NCI-H748 treated with DMSO at 0.1 percent for 48 hours (cell line): ENCODE data around the gene EPSTI1.
"Not testable (repeated sequence)": the region's sequence is repeated elsewhere in the genome, so short reads cannot be mapped to it uniquely, and the experiment has no call there.

Source experiments
- DNase-seq: peaks from one replicate; lab custom pipeline; 2025; lab: John Stamatoyannopoulos, UW

Gene EPSTI1, protein sequence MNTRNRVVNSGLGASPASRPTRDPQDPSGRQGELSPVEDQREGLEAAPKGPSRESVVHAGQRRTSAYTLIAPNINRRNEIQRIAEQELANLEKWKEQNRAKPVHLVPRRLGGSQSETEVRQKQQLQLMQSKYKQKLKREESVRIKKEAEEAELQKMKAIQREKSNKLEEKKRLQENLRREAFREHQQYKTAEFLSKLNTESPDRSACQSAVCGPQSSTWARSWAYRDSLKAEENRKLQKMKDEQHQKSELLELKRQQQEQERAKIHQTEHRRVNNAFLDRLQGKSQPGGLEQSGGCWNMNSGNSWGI

DNA sequence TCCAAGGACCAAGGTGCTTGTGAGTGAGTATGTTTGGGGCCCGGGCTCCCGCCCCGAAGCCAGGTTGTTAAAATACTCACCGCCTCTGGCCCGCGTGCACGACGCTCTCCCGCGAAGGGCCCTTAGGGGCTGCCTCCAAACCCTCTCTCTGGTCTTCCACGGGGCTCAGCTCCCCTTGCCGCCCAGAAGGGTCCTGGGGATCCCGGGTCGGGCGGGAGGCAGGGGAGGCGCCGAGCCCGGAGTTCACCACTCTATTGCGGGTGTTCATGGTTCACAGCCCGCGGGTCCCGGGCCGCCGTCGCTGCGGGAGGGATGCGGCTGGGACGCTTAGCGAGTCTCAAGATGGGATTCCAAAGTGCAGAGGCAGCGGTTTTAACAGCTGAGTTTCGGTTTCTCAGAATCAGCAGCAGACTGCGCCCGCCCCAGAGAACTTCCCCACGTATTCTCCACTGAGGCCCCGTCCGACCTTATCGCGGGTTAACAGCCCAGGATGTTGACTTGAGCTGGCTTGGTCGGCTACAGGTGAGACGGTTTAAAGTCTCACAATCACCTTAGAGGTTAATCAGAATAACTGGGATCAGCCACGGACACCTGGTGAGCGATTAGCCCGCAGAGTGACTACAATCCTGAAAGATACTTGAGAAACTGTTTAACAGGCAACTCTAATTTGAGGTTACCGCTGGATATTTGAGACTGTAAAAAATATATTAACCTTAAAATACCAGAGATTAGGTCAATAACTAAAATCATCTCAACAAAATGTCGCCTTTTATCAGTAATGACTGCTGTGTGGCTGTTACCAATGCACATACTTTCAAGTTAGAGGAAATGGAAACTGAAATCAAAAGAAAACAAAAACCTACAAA is at the start of gene EPSTI1:
Gene EPSTI1 (minus strand): TSS at position 344 of the 866 bp plus-strand sequence. CDS start 76 bp downstream, at position 268.
- no peak for DNase-seq

DNA sequence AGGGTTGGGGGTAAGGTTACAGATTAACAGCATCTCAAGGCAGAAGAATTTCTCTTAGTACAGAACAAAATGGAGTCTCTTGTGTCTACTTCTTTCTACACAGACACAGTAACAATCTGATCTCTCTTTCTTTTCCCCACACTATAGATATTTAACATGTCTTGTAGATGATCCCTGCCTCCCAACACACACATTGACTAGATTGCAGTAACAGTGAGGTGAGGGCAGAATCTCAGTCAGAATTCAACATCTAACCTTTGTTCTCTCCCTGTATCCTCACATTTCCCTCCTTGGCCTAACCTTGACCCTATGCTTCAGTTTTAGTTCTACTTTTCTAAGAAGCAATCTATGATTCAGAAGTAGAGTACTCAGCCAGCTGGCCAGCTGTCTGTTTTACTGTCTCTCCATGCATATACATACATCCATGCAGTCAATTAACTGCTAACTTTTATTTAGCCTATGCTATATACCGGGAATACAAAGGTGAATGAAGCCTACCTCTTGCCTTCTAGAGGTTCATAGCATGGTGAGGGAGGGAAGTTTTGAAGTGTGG is 49.4 kb upstream of the EPSTI1 start:
- DNase-seq: no peak

DNA sequence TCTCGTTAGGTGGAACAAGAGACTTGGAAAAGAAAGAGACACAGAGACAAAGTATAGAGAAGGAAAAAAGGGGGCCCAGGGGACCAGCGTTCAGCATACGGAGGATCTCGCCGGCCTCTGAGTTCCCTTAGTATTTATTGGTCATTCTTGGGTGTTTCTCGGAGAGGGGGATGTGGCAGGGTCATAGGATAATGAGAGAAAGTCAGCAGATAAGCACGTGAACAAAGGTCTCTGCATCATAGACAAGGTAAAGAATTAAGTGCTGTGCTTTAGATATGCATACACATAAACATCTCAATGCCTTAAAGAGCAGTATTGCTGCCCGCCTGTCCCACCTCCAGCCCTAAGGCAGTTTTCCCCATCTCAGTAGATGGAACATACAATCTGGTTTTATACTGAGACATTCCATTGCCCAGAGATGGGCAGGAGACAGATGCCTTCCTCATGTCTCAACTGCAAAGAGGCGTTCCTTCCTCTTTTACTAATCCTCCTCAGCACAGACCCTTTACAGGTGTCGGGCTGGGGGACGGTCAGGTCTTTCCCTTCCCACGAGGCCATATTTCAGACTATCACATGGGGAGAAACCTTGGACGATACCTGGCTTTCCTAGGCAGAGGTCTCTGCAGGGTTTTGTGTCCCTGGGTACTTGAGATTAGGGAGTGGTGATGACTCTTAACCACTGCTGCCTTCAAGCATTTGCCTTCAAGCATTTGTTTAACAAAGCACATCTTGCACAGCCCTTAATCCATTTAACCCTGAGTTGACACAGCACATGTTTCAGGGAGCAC is 48.7 kb upstream of the EPSTI1 start:
- not testable (repeated sequence) for DNase-seq

DNA sequence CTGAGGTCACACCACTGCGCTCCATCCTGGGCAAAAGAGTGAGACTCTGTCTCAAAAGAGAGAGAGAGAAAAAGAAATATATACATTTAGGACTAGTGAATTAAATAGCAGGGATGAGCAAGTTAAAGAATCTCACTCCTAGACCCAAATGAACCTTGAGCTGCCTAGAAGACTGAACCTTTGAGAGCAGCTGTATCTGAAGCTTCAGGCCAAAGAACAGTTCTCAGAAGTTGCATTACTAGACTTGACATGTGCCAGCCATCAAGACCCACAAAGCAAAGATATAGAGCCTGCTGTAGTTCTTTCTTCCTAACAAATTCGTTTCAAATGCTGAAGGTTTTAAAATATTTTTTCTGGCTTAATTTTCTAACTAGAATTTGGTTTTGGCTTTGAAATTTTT is 47.9 kb upstream of the EPSTI1 start:
- no peak for DNase-seq

DNA sequence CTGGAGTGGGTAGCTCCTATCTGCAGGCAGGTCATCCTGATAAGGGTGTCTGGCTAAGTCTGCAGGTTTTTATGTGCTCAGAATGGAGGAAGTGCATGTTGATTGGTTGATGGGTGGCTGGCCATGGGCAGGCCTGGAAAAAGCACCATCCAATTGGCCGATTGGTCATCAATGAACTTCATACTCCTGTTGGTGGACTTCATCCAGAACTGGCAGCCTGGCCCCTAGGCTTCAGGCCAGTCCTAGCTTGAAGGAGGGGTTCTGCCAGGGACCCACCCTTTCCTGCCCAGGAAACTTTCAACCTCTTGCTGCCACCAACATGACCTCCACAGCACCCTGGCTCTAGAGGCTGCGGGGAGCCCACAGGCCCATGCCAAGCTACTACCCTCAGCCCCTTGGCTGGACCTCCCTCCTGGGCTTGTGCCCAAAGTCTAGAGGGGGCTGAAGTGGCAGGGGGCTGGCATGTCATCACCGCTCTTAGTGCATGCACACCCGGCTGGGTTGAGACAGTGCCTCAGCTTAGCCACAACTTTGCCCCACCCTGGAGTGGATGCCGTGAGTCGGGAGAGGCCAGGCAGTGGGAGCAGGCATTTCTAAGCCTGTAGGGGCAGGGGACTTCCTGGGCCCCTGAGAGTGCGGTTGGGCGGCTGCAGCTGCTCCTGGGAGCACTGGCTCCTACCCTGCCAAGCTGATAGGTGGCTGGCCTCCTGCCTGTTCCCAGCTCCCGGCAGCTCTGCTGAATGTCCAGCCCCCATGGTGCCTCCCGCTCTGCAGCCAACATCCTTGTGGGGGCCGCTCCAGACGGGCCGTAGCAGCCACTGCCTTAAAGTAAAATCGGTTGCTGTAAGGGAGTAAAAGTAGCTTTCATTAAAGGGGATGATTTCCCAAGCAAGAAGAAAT is 44.6 kb upstream of the EPSTI1 start:
- DNase-seq: no peak

DNA sequence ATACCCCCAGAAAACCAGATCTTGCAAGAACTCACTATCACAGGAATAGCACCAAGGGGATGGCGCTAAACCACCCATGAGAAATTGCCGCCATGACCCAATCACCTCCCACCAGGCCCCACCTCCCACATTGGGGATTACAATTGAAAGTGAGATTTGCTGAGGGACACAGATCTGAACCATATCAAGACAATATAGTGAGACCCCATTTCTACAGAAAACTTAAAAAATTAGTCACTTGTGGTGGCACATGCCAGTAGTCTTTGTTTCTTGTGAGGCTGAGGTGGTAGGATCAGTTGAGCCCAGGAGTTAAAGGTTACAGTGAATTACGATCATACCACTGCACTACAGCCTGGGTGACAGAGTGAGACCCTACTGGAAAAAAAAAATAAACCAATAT is 41.0 kb upstream of the EPSTI1 start:
- DNase-seq: no peak

DNA sequence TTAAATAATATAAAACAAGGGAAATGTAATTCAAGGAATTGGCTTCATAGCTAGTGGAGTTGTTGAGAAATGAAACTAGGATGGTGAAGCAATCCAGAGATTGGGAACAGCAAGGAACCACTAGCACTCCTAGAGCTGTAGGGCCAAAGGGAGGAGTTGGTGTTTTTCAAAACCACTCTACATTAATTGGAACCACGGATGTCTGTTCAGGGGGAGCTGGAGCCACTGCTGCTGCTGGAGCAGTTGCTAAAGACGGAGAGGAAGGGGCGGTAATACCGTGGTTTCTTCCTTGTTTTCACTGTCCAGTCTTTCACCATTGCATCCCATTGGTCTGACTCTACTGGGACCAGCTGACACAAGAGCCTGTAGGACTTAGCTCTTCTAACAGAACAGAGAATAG is 39.8 kb upstream of the EPSTI1 start:
- DNase-seq: no peak

DNA sequence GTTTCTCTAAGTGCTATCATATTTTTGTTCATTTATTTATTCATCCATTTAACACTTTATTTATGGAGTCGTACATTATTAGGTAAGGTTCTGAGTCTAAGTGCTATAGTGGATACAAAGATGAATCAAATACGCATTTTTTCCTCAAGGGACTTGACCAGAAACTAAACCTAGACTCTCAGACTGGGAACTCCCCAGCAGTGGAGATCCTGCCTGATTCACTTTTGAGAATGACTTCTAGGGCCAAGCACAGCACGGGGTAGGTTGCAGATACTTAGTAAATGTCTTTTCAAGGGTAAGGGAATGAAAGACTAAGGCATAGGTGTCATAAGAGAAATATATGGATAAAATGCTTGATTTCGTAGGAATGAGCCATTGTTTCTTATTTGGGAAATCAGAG is 38.5 kb upstream of the EPSTI1 start:
- no peak for DNase-seq

DNA sequence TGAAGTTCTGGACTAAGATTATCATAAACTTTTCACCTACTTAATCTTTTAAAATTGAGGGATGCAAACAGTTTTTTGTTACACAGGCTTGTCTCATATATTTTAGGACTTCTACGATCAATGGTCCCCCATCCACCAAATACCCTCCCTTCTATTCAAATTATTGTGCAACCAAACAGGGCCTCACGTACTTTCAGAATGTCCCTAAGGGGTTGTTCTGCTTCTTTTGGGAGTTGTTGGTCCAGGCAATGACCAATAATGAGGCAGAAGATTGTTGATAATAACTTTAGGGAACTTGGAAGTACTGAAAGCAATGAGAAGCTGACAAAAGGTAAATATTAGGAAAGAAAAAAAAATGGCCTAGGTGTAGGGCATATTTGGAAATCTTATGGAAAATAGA is 34.2 kb upstream of the EPSTI1 start:
- DNase-seq: no peak

DNA sequence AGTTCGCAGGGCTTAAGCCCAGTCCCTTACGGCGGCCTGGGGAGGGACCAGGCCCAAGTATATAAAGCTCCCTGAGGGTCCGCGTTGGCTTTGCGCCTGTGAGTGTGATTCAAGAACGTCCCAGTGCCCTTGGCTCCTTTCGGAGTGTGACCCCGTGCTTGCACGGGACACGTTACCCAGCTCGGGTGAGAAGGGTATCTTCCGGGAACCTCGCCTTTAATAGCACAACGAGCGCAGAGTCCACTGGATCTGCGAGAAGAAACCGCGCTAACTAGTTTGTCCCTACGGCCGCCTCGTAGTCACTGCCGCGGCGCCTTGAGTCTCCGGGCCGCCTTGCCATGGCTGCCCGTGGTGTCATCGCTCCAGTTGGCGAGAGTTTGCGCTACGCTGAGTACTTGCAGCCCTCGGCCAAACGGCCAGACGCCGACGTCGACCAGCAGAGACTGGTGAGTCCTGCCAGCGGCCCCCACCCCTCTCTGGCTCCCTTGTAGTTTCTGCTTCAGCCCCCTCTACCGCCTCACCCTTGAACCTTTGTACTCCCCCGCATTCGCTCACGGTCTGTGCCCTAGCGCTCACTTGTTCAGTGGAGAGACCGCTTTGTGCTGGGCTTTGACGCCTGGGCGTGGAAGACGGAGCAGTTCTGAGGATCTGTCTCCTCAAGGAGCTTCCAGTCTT is 31.4 kb upstream of the EPSTI1 start, which contains the start of gene DNAJC15:
Gene DNAJC15 (plus strand): TSS at position 298 of the 675 bp plus-strand sequence. CDS start 41 bp downstream, at position 339.
- peak; percentile 53 for DNase-seq

DNA sequence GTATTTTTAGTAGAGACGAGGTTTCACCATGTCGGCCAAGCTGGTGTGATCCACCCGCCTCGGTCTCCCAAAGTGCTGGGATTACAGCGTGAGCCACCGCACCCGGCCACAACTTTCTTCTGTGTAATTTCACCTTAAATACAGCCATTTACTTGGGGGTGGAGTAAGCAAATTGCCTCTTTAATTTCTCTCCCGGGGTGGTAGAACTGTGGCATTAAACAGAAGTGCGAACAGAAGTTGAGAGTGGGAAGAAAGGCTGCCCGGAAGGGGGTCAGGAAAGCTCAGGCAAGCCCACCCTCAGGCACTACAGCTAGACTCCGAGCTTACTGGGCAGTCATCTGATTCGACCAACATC is 30.9 kb upstream of the EPSTI1 start:
- DNase-seq: no peak

DNA sequence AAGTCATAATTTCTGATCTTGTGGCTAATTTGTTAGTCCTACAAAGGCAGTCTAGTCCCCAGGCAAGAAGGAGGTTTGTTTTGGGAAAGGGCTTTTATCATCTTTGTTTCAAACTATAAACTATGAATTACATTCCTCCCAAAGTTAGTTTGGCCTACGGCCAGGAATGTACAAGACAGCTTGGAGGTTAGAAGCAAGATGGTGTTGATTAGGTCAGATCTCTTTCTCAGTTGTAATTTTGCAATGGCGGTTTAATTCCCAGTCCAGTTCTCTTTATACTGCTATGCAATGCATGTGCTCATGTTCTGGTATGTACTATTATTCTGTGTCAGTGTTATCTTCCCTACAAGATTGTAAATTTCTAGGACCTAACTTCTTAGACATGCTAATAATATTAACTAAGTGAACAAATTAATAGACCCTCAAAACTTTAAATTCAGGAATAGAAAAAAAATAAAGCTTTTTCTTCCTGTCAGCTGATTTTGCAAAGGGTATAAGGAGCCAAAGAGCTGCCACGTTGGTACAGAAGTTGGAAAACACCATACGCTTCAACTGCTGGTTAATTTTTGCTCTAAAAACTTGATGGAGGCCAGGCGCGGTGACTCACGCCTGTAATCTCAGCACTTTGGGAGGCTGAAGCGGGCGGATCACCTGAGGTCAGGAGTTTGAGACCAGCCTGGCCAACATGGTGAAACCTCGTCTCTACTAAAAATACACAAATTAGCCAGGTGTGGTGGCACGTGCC is 30.1 kb upstream of the EPSTI1 start:
- no peak for DNase-seq

DNA sequence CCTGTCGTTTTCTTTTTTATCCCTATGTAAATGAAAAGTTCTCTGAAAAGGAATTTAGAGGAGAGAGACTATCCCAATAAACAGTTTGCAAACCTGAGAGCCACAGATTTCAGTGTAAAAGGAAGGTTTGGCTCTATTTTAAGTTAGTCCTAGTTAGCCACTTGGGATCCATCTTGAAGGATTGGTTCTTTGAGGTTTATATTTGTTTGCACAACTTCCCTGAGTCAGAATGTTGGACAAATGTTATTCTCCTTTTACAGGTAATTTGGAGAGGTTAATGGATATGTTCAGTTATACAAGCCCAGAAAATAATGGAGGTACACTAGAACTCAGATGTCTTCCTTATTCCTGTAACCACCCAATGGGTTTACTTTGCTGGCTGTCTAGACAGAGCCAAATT is 28.8 kb upstream of the EPSTI1 start:
- DNase-seq: no peak

DNA sequence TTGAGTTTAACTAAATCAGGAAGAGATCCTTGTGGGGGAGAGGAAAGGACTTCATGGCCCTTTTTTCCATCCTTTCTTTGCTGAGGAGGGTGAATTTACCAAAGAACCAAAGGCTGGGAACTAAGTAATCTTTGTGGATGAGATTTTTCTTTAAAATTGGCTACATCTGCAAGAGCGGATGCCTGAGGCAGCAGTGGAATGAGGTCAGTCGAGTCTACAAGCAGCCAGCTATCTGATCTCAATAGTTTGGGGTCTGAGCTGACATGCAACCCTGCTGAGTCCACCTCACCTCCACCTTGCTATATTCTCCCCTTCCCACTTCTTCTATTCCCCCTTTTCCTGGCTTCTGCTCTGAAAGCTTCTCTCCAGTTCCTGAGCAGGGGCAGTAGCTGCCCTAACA is 27.8 kb upstream of the EPSTI1 start:
- no peak for DNase-seq

DNA sequence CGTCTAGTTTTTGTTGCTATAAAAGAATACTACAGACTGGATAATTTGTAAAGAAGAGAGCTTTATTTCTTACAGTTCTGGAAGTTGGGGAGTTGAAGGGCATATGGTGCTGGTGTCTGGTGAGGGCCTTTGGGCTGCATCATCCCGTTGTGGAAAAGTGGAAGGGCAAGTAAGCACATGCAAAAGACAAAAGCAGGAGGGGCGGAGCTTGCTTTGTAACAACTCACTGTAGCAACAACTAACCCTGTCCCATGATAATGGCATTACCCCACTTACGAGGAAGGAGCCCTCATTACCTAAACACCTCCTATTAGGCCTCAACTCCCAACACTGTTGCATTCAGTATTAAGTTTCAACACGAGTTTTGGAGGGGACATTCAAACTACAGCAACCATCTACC is 24.2 kb upstream of the EPSTI1 start:
- DNase-seq: no peak

DNA sequence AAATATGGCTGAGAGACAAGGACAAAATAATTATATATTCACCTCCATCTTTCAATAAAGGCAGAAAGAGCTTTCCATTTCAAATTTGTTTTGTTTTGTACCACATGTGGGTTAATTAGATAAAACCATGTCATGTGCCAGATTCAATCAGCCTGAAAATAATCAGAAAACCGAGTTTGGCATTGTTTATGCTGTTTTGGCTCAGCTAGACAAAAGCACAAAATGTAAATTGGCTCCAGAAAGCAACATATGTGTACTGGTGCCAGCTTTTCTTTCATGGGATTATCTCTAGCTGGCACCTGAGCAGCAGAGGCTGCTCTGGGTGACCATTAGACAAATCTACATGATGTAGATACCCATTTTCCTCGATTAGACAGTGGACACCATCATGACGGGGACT is 22.1 kb upstream of the EPSTI1 start:
- DNase-seq: no peak

DNA sequence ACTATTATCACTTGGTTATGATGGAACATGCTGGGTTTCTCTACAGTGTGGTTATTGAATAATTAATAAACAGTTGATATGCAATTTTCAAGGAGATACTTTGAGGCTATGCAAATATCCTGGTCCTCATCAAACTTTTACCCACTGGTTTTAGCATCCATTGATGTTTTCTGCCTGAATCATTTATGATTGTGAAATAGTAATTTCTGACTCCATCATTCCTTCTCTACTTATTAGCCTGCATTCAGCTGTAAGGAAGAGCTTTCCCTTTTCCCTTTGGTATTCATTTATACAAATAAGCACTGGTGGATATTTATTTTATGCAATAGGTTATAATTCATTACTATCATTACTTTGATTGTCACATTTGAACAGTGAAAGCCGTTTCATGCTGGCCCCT is 17.5 kb upstream of the EPSTI1 start:
- DNase-seq: no peak

DNA sequence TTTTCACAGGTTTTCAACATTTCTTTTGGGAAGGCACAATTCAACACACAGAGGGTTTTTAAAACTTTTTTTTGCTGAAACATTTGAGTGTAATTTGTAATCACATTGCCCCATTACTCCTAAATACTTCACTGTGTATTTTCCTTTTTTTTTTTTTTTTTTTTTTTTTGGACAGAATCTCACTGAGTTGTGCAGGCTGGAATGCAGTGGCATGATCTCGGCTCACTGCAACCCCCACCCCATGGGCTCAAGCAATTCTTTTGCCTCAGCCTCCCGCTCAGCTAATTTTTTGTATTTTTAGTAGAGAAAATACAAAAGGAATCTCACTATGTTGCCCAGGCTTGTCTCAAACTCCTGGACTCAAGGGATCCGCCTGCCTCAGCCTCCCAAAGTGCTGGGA is 16.6 kb upstream of the EPSTI1 start:
- no peak for DNase-seq

DNA sequence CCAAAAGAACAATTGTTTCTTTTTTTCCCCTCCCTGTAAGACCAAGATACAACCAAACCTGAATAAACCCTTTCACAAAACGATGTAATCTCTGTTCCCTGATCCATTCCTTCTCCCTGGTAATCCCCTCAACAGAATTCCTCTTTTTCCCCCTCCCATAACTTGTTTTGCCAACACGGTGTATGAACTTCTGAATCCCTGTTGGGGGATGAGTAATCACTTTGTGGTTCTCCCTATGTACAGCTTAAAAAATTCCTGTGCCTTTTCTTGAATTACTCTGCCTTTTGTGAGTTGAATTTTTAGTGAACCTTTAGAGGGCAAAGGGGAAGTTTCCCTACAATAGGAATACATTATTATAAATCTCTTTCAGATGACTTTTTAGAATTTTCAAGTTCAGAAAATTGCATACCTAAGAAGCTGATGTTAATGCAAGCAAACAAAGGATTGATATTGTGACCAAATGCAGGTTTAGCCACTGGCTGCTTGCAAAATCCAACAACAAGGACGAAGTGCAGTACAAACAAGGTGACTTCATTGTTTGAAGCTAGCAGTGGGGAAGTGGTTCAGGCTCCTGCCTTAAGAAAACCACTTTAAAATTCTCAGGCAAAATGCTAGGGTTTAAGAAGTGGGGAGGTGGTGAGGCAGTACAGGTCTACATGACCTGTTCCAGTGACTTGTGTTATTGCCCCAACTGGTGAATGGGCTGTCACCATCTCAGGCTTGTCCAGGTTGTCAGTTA is 15.0 kb upstream of the EPSTI1 start:
- no peak for DNase-seq
